GM12801 (cell line): ENCODE measurements around the gene TOP3B.

ENCODE experiments used
- CTCF ChIP-seq: IDR thresholded peaks from one replicate; pipeline ENCODE4 v1.5.1; 2011; ENCODE audit warnings: control low read depth; ENCODE audit not compliant: insufficient read length; ENCODE audit errors: extremely low read depth

TOP3B gene

GRCh38 chr22:21963286-21963685, 19.3 kb downstream of the TOP3B start:
- TF ChIP-seq CTCF: no peak

- no peak for TF ChIP-seq CTCF
These were observed 20.0 kb downstream of the TOP3B start for GRCh38 chr22:21962655-21962949.

- TF ChIP-seq CTCF: no peak
These were observed 20.5 kb downstream of the TOP3B start for GRCh38 chr22:21961886-21962654.

GRCh38 chr22:21961127-21961867, 21.3 kb downstream of the TOP3B start:
- TF ChIP-seq CTCF: no peak

- TF ChIP-seq CTCF: no peak
These were observed 22.1 kb downstream of the TOP3B start for GRCh38 chr22:21960200-21961126.

GRCh38 chr22:21959274-21960074, 23.1 kb downstream of the TOP3B start:
- no peak for TF ChIP-seq CTCF
